Upper lobe of left lung (tissue), 4 donors: ENCODE data around the gene CDC42EP1.
"Not testable (repeated sequence)": the region's sequence is repeated elsewhere in the genome, so short reads cannot be mapped to it uniquely, and the experiment has no call there.

ENCODE experiments used
- CTCF ChIP-seq, 6 experiments: fragments of 450-650 bp in 4 of 6; fragments of 200-600 bp in 2 of 6; sonication (generic) in 2 of 6; IDR thresholded peaks; one replicate each; pipeline ENCODE4 v1.5.1; 2016 to 2019; ENCODE audit warnings: antibody characterized with exemption in 6 of 6
- POLR2AphosphoS5 ChIP-seq, 2 donors: sonication (generic); formaldehyde crosslinking; IDR thresholded peaks; one replicate each; pipeline ENCODE4 v1.5.1; 2017; ENCODE audit warnings: antibody characterized with exemption in 2 of 2

GRCh38 chr22:37610153-37610475, 49.8 kb downstream of the CDC42EP1 start:
- not testable (repeated sequence) for TF ChIP-seq CTCF, POLR2AphosphoS5 (IDR thresholded peaks at IDR 0.05)
